HEK293 (cell line): ENCODE data around the gene TMEM63B.

Experiments
- FEZF1 ChIP-seq: fragments of 450-650 bp; formaldehyde crosslinking; IDR thresholded peaks from 2 replicates; pipeline ENCODE4 v1.5.1; 2016; ENCODE audit warnings: missing biosample characterization, missing genetic modification characterization
- WT1 ChIP-seq: fragments of 450-650 bp; formaldehyde crosslinking; IDR thresholded peaks from 2 replicates; pipeline ENCODE4 v1.5.1; 2016; ENCODE audit warnings: missing biosample characterization, missing genetic modification characterization
- YY1 ChIP-seq: fragments of 450-650 bp; formaldehyde crosslinking; IDR thresholded peaks from 2 replicates; pipeline ENCODE4 v1.5.1; 2018; ENCODE audit warnings: missing biosample characterization, missing genetic modification characterization
- TF ChIP-seq, protein P1 (sequence below): fragments of 450-650 bp; formaldehyde crosslinking; IDR thresholded peaks from 2 replicates; pipeline ENCODE4 v1.5.1; 2016; ENCODE audit warnings: missing biosample characterization, missing genetic modification characterization

- TF ChIP-seq YY1 (tag by site-specific recombination) = no peak
- TF ChIP-seq FEZF1 = no peak
- no peak for TF ChIP-seq WT1 (tag by site-specific recombination)
- TF ChIP-seq, protein P1, sequence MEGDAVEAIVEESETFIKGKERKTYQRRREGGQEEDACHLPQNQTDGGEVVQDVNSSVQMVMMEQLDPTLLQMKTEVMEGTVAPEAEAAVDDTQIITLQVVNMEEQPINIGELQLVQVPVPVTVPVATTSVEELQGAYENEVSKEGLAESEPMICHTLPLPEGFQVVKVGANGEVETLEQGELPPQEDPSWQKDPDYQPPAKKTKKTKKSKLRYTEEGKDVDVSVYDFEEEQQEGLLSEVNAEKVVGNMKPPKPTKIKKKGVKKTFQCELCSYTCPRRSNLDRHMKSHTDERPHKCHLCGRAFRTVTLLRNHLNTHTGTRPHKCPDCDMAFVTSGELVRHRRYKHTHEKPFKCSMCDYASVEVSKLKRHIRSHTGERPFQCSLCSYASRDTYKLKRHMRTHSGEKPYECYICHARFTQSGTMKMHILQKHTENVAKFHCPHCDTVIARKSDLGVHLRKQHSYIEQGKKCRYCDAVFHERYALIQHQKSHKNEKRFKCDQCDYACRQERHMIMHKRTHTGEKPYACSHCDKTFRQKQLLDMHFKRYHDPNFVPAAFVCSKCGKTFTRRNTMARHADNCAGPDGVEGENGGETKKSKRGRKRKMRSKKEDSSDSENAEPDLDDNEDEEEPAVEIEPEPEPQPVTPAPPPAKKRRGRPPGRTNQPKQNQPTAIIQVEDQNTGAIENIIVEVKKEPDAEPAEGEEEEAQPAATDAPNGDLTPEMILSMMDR (tag by site-specific recombination) = no peak
These were observed 39.7 kb upstream of the TMEM63B start for GRCh38 chr6:44087623-44088022.
